Lower lobe of right lung (tissue), 2 donors: ENCODE results near the gene TOMM6. TPM values are rescaled to one million over a fixed set of nuclear protein-coding genes. Genes with fewer than 3 reads are reported as not detected.

ENCODE experiments used
- ATAC-seq, 2 donors: fragments of 200-7000 bp; cut with Tn5 transposase; one replicate each; pipeline ENCODE4 v1.9.1; 2020 to 2022; ENCODE audit warnings: mild to moderate bottlenecking in 2 of 2, moderate library complexity in 2 of 2
- DNase-seq: peaks from one replicate; pipeline ENCODE4 v3.0.0-alpha.2; 2020
- H3K27ac ChIP-seq: fragments of 200-600 bp; one replicate; pipeline ENCODE4 v1.8.0; 2022
- H3K27me3 ChIP-seq: fragments of 200-600 bp; one replicate; pipeline ENCODE4 v1.8.0; 2022; ENCODE audit warnings: low read depth
- H3K36me3 ChIP-seq: fragments of 200-600 bp; one replicate; pipeline ENCODE4 v1.8.0; 2022; ENCODE audit warnings: mild to moderate bottlenecking
- H3K4me1 ChIP-seq: fragments of 200-600 bp; one replicate; pipeline ENCODE4 v1.8.0; 2022
- H3K4me3 ChIP-seq: fragments of 200-600 bp; one replicate; pipeline ENCODE4 v1.8.0; 2022; ENCODE audit warnings: mild to moderate bottlenecking
- H3K9me3 ChIP-seq: fragments of 200-600 bp; one replicate; pipeline ENCODE4 v1.8.0; 2022
- CTCF ChIP-seq: fragments of 200-600 bp; IDR thresholded peaks from one replicate; pipeline ENCODE4 v1.8.0; 2022; ENCODE audit warnings: antibody characterized with exemption, mild to moderate bottlenecking
- intact Hi-C: fragments of 100-400 bp; cut with DNase I; formaldehyde crosslinking; loops from one replicate; pipeline ENCODE4 v1.11.0; 2022
- total RNA-seq: library from RNA; stranded (reverse); fragmentation: NEBNext Ultra II Directional; extraction: Animal tissue kit (Norgen Biotek cat#: 25700); gene quantifications from one replicate; pipeline ENCODE4 v1.2.1, GENCODE V29; 2021
- donor health status: DM: no; HTN: yes; CAD: no; lungs with severe emphysema.

The TOMM6 gene
- total RNA-seq, 1 donor from 2014 or later, result 134 TPM

GRCh38 chr6:41743406-41744235, 43.9 kb upstream of the TOMM6 start:
- ATAC-seq, result no peak
- Histone ChIP-seq H3K9me3 (no peaks in the 10 kb centered on the region), H3K4me1 (peaks cover 8% of the 10 kb centered on the region), H3K4me3 (peak overlapping the region; percentile 27), H3K36me3 (no peaks in the 10 kb centered on the region), H3K27ac (no peak overlapping the region), H3K27me3 (no peaks in the 10 kb centered on the region)
- DNase-seq, result peak; percentile 31
- intact Hi-C loops, result no loop called here
- TF ChIP-seq CTCF, result no peak

- ATAC-seq (no peak), DNase-seq (peak; percentile 26)
- TF ChIP-seq CTCF, result no peak
- Histone ChIP-seq H3K4me3 (peak overlapping the region; percentile 27), H3K36me3 (no peaks in the 10 kb centered on the region), H3K27me3 (no peaks in the 10 kb centered on the region), H3K9me3 (no peaks in the 10 kb centered on the region), H3K4me1 (peaks cover 13% of the 10 kb centered on the region), H3K27ac (no peak overlapping the region)
- intact Hi-C loops, result no loop called here
Measured at GRCh38 chr6:41744236-41744787, 43.2 kb upstream of the TOMM6 start.

- peak overlapping the region; percentile 67 for H3K27ac ChIP-seq
- intact Hi-C loops, result no loop called here
- peak overlapping the region; percentile 22 for H3K4me3 ChIP-seq
- no peak for ATAC-seq
- peaks cover 13% of the 10 kb centered on the region for H3K4me1 ChIP-seq
- H3K27me3 ChIP-seq, result no peaks in the 10 kb centered on the region
- no peak for TF ChIP-seq CTCF
- H3K9me3 ChIP-seq, result no peaks in the 10 kb centered on the region
- peak; percentile 34 for DNase-seq
- H3K36me3 ChIP-seq, result no peaks in the 10 kb centered on the region
Measured at GRCh38 chr6:41746107-41746506, 41.4 kb upstream of the TOMM6 start.

- H3K27ac ChIP-seq, result peak within 1 kb of the TSS; percentile 67
- H3K27me3 ChIP-seq, result no peaks in the 10 kb centered on the region
- peak within 1 kb of the TSS; percentile 22 for H3K4me3 ChIP-seq
- no peaks in the 10 kb centered on the region for H3K36me3 ChIP-seq
- peak; percentile 78 to 84 for ATAC-seq
- no peak for TF ChIP-seq CTCF
- intact Hi-C loops, result no loop called here
- H3K9me3 ChIP-seq, result no peaks in the 10 kb centered on the region
- DNase-seq, result peak; percentile 55
- H3K4me1 ChIP-seq, result peaks cover 13% of the 10 kb centered on the region
Measured at GRCh38 chr6:41747256-41748101, 40.0 kb upstream of the TOMM6 start, which contains the start of gene PGC. TSS of gene PGC (minus strand) at chr6:41747397. CDS start at chr6:41747334, 63 bp downstream.

- peaks cover 13% of the 10 kb centered on the region for H3K4me1 ChIP-seq
- ATAC-seq (peak; percentile 11 to 44), DNase-seq (no peak)
- H3K27ac ChIP-seq, result peak overlapping the region; percentile 67
- H3K4me3 ChIP-seq, result no peak overlapping the region
- H3K9me3 ChIP-seq, result no peaks in the 10 kb centered on the region
- no peaks in the 10 kb centered on the region for H3K27me3 ChIP-seq
- intact Hi-C loops, result no loop called here
- H3K36me3 ChIP-seq, result no peaks in the 10 kb centered on the region
- no peak for TF ChIP-seq CTCF
Measured at GRCh38 chr6:41748102-41748477, 39.4 kb upstream of the TOMM6 start.
